Esophagus squamous epithelium (tissue), 4 donors: ENCODE results near the gene CCDC30.
"Not testable (repeated sequence)": the region's sequence is repeated elsewhere in the genome, so short reads cannot be mapped to it uniquely, and the experiment has no call there.

Source experiments
- CTCF ChIP-seq, 6 experiments: fragments of 450-650 bp in 4 of 6; fragments of 200-600 bp in 2 of 6; sonication (generic) in 2 of 6; IDR thresholded peaks; one replicate each; pipeline ENCODE4 v1.5.1; 2016 to 2019; ENCODE audit warnings: antibody characterized with exemption in 6 of 6, mild to moderate bottlenecking in 4 of 6, moderate library complexity in 4 of 6
- POLR2A ChIP-seq, 4 donors: fragments of 450-650 bp; IDR thresholded peaks; one replicate each; pipeline ENCODE4 v1.6.1; 2017; ENCODE audit warnings: antibody characterized with exemption in 4 of 4, mild to moderate bottlenecking in 4 of 4, moderate library complexity in 3 of 4

- TF ChIP-seq CTCF, POLR2A (IDR thresholded peaks at IDR 0.05): not testable (repeated sequence)
These were observed 14.3 kb downstream of the CCDC30 start for GRCh38 chr1:42477354-42477753.
